Gastrocnemius medialis (tissue), 4 donors: Measurements from ENCODE around the gene PTPRE. TPM values are rescaled to one million over a fixed set of nuclear protein-coding genes. Genes with fewer than 3 reads are reported as not detected.

Source experiments
- ATAC-seq, 2 donors: fragments of 150-250 bp; one replicate each; pipeline ENCODE4 v1.9.1; 2016
- DNase-seq, 2 donors: peaks; one replicate each; pipeline ENCODE4 v3.0.0-alpha.2; 2019
- H3K27ac ChIP-seq, 4 donors: fragments of 200-600 bp; sonication (generic); 1 replicate in 1 of 4; 2 replicates in 3 of 4; pipeline ENCODE4 v1.5.1; 2016 to 2018; ENCODE audit warnings: mild to moderate bottlenecking in 2 of 4, moderate library complexity in 1 of 4
- H3K27me3 ChIP-seq, 3 donors: fragments of 200-600 bp; sonication (generic) in 2 of 3; 1 replicate in 1 of 3; 2 replicates in 2 of 3; pipeline versions ENCODE4 v1.5.1 to v1.6.0; 2016 to 2019; ENCODE audit warnings: mild to moderate bottlenecking in 1 of 3, moderate library complexity in 1 of 3
- H3K36me3 ChIP-seq, 2 donors: fragments of 200-600 bp; sonication (generic) in 1 of 2; one replicate each; pipeline ENCODE4 v1.5.1; 2017 to 2018
- H3K4me1 ChIP-seq, 2 donors: fragments of 200-600 bp; sonication (generic) in 1 of 2; one replicate each; pipeline ENCODE4 v1.5.1; 2016 to 2017; ENCODE audit warnings: mild to moderate bottlenecking in 2 of 2
- H3K4me3 ChIP-seq, 4 donors: fragments of 200-600 bp; sonication (generic) in 3 of 4; 1 replicate in 1 of 4; 2 replicates in 3 of 4; pipeline ENCODE4 v1.5.1; 2016 to 2019; ENCODE audit warnings: mild to moderate bottlenecking in 2 of 4
- H3K9me3 ChIP-seq, 3 donors: fragments of 200-600 bp; sonication (generic) in 2 of 3; 1 replicate in 1 of 3; 2 replicates in 2 of 3; pipeline ENCODE4 v1.5.1; 2016 to 2019
- POLR2A ChIP-seq, 2 donors: fragments of 450-650 bp; IDR thresholded peaks; one replicate each; pipeline ENCODE4 v1.6.1; 2017; ENCODE audit warnings: antibody characterized with exemption in 2 of 2, mild to moderate bottlenecking in 2 of 2, moderate library complexity in 2 of 2
- in situ Hi-C, 4 donors: fragments of 200-750 bp; cut with MboI; loops; one replicate each; pipeline versions ENCODE4 v1.15.0 to v1.8.0; 2017; ENCODE audit warnings: low sequenced_read_pairs in 4 of 4
- intact Hi-C: fragments of 100-400 bp; cut with DNase I; formaldehyde crosslinking; loops from one replicate; pipeline ENCODE4 v1.15.1; 2023; ENCODE audit warnings: low total_unique reads
- total RNA-seq, 4 donors: library from RNA; depleted of rRNA; stranded (reverse); fragments of >200 nt; gene quantifications; one replicate each; pipeline versions ENCODE4 v1.1.0 to v1.2.3, GENCODE V29; 2016
- TF ChIP-seq, protein P1 (sequence below), 5 experiments: fragments of 450-650 bp in 3 of 5; fragments of 200-600 bp in 2 of 5; sonication (generic) in 2 of 5; IDR thresholded peaks in 4 of 5; conservative IDR thresholded peaks in 1 of 5; 1 replicate in 4 of 5; 2 replicates in 1 of 5; pipeline ENCODE4 v1.5.1; 2016 to 2019; ENCODE audit warnings: antibody characterized with exemption in 5 of 5, mild to moderate bottlenecking in 3 of 5, moderate library complexity in 3 of 5

The PTPRE gene
- total RNA-seq, 4 donors from 2014 or later: 0.97 to 2.2 (median 1.6) TPM

DNA sequence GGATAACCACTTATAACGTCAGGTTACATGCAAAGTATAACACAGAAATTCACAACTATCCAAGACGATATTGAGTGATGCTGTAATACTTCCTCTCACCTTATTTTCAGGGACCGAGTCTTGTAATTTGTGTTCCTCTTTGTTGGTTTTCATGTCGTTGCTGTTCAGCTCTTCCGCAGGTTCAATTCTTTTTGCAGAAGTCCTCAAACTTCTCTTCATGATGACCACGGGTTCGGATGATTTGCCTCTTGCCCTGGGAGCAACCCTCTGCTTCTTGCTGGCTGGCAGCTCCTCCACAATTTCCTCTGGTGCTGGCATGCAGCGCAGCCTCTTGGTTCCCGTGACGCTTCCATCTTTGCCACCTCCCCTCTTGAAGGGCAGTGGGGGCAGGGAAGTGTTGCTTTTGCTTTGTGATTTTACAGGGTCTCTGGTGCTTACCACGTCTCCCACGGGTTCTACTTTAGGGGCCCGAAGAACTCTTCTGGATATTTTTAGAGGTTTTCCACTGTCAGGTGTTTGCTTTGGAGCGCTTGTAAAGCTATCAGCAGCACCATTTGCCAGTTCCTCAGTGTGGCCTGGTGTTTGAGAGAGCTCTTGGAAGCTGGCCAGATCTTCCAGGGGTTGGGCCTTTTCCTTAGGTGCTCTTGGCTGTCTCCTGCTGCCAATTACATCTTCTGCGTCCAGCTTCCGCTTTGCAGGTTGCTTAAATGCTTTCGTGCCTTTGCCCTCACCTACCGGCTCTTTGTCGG is 195.8 kb downstream of the PTPRE start:
- H3K9me3 ChIP-seq: no peaks in the 10 kb centered on the region
- TF ChIP-seq, protein P1, sequence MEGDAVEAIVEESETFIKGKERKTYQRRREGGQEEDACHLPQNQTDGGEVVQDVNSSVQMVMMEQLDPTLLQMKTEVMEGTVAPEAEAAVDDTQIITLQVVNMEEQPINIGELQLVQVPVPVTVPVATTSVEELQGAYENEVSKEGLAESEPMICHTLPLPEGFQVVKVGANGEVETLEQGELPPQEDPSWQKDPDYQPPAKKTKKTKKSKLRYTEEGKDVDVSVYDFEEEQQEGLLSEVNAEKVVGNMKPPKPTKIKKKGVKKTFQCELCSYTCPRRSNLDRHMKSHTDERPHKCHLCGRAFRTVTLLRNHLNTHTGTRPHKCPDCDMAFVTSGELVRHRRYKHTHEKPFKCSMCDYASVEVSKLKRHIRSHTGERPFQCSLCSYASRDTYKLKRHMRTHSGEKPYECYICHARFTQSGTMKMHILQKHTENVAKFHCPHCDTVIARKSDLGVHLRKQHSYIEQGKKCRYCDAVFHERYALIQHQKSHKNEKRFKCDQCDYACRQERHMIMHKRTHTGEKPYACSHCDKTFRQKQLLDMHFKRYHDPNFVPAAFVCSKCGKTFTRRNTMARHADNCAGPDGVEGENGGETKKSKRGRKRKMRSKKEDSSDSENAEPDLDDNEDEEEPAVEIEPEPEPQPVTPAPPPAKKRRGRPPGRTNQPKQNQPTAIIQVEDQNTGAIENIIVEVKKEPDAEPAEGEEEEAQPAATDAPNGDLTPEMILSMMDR (IDR thresholded peaks at IDR 0.05 in 4 of 5, conservative IDR thresholded peaks at IDR 0.05 in 1 of 5): no peak
- no peak for TF ChIP-seq POLR2A (IDR thresholded peaks at IDR 0.05)
- no peak for ATAC-seq

DNA sequence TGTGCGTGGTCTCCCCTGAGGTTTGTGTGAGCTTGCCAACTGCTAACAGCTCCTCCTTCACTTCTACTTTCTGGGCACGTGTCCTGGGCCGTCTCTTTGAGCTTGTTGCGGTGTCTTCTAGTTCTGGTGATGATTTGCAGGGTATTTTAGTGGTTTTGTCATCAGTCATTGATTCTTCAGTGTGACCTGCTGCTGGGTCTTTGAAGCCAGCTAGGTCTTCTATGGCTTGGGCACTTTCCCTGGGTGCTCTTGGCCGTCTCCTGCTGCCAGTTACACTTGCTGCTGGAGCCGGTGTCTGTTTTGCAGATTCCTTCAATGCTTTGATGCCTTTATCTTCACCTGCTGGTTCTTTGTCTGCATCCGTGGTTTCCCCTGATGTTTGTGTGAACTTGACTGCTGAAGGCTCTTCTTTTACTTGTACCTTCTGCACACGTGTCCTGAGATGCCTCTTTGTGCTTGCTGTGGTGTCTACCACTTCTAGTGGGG is 196.4 kb downstream of the PTPRE start:
- DNase-seq (no peak), ATAC-seq (no peak)
- H3K4me3 ChIP-seq: no peak overlapping the region
- no peaks in the 10 kb centered on the region for H3K27me3 ChIP-seq
- intact Hi-C loops: no loop called here
- H3K36me3 ChIP-seq: no peaks in the 10 kb centered on the region
- in situ Hi-C loops: no loop called here
- no peak overlapping the region for H3K27ac ChIP-seq
- H3K4me1 ChIP-seq: no peaks in the 10 kb centered on the region
- no peak for TF ChIP-seq POLR2A (IDR thresholded peaks at IDR 0.05)
- H3K9me3 ChIP-seq: no peaks in the 10 kb centered on the region

More for the DNA sequence above, 195.8 kb downstream of the PTPRE start:
- Histone ChIP-seq H3K4me3 (no peak overlapping the region), H3K36me3 (no peaks in the 10 kb centered on the region), H3K4me1 (no peaks in the 10 kb centered on the region), H3K27ac (no peak overlapping the region), H3K27me3 (no peaks in the 10 kb centered on the region)
- intact Hi-C loops (no loop called here), in situ Hi-C loops (no loop called here)
- DNase-seq: no peak

DNA sequence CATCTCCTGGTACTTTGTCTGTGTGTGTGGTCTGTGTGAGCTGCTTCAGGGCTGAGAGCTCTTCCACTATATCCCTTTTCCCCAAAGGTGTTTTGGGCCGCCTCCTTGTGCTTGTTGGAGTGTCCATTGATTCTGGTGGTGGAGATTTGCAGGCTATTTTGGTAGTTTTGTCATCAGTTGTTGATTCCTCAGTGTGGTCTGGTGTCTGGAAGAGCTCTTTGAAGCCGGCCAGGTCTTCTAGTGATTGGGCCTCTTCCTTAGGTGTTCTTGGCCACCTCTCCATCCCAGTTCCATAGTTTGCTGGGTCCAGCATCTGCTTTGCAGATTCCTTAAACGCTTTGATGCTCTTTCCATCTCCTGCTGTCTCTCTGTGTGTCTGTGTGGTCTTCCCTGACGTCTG is 198.5 kb downstream of the PTPRE start:
- no peak for TF ChIP-seq POLR2A (IDR thresholded peaks at IDR 0.05)
- TF ChIP-seq, protein P1 (IDR thresholded peaks at IDR 0.05 in 4 of 5, conservative IDR thresholded peaks at IDR 0.05 in 1 of 5): no peak
- ATAC-seq (no peak), DNase-seq (no peak)
- intact Hi-C loops (no loop called here), in situ Hi-C loops (no loop called here)
- Histone ChIP-seq H3K4me3 (no peak overlapping the region), H3K4me1 (no peaks in the 10 kb centered on the region), H3K27ac (no peak overlapping the region), H3K27me3 (no peaks in the 10 kb centered on the region), H3K9me3 (no peaks in the 10 kb centered on the region), H3K36me3 (no peaks in the 10 kb centered on the region)

DNA sequence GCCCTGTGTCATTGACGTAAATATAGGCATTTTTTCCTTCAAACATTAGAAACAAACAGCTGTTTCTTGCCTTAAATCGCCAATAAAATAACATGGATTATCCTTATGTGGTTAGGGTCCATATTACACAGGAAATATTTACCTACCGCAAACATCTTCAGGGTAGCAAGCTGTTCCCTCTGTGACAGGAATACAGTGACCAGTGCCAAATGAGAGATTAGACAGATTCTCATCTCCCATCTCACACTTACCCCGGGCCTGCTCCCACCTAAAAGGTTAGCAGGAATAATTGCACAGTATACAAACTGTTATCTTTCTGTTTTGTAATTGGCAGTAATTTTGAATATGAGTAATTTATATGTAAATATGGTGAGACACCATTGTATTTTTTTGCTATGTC is 202.8 kb downstream of the PTPRE start:
- no peak for DNase-seq
- Histone ChIP-seq H3K4me3 (no peak overlapping the region), H3K4me1 (no peaks in the 10 kb centered on the region), H3K27me3 (no peaks in the 10 kb centered on the region), H3K27ac (no peak overlapping the region), H3K36me3 (no peaks in the 10 kb centered on the region), H3K9me3 (no peaks in the 10 kb centered on the region)
- intact Hi-C loops: no loop called here
- no peak for ATAC-seq
- TF ChIP-seq, protein P1 (IDR thresholded peaks at IDR 0.05 in 4 of 5, conservative IDR thresholded peaks at IDR 0.05 in 1 of 5): no peak
- no peak for TF ChIP-seq POLR2A (IDR thresholded peaks at IDR 0.05)
- in situ Hi-C loops: no loop called here

DNA sequence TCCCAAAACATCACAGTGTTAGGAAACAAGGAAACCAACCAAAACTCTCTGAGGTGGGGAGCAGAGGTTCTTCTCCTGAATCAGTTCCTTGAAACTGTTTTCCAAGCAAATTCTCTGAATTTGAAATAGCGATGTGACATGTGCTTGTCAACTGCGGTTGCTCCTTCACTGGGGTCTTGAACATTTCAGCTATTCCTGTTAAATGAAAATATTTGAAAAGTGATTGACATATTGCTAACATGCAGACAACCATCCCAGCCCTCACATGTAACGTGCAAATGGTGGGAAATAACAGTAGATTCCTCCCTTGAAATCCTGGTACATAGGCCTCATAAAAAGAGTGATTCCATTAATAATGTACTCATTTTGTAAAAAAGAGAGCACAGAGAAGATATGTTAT is 203.4 kb downstream of the PTPRE start:
- in situ Hi-C loops (no loop called here), intact Hi-C loops (no loop called here)
- Histone ChIP-seq H3K27me3 (no peaks in the 10 kb centered on the region), H3K9me3 (no peaks in the 10 kb centered on the region), H3K4me3 (no peak overlapping the region), H3K36me3 (no peaks in the 10 kb centered on the region), H3K4me1 (no peaks in the 10 kb centered on the region), H3K27ac (no peak overlapping the region)
- TF ChIP-seq, protein P1 (IDR thresholded peaks at IDR 0.05 in 4 of 5, conservative IDR thresholded peaks at IDR 0.05 in 1 of 5): no peak
- ATAC-seq (no peak), DNase-seq (no peak)
